K562 (cell line): ENCODE measurements around the gene ALDH1A2. TPM values are rescaled to one million over a fixed set of nuclear protein-coding genes. Genes with fewer than 3 reads are reported as not detected.

Experiments used
- CEBPG ChIP-seq, 3 experiments: fragments of 200-800 bp in 1 of 3; sonication (Bioruptor generic) in 1 of 3; sonication (generic) in 1 of 3; formaldehyde crosslinking in 1 of 3; IDR thresholded peaks in 2 of 3; conservative IDR thresholded peaks in 1 of 3; 2 replicates each; pipeline versions ENCODE4 v1.6.1 to v1.8.0; 2016 to 2022; ENCODE audit warnings: missing compliant biosample characterization in 2 of 3, missing genetic modification characterization in 2 of 3, mild to moderate bottlenecking in 1 of 3, missing genetic modification reagents in 1 of 3
- ZNF717 ChIP-seq: fragments of 250-450 bp; sonication (Bioruptor Pico); IDR thresholded peaks from 2 replicates; pipeline ENCODE4 v1.5.0; 2021
- polyA plus RNA-seq, 8 experiments: library from polyadenylated mRNA; depleted of rRNA in 4 of 8; stranded (reverse) in 5 of 8; unstranded in 3 of 8; fragments of >200 nt; fragmentation: Nextera tagmentation in 2 of 8; fragmentation: Illumina TruSeq in 1 of 8; extraction: Ambion mirVana in 2 of 8; extraction: Trizol in 1 of 8; gene quantifications; 2 replicates each; pipeline versions ENCODE4 v1.2.1 to v1.2.3, GENCODE V29; 2011 to 2014; ENCODE audit warnings: inconsistent platforms in 1 of 8, missing spikeins in 1 of 8
- total RNA-seq, 7 experiments: library from RNA; depleted of rRNA in 6 of 7; stranded (reverse); fragments of >200 nt in 6 of 7; fragmentation: Illumina TruSeq in 2 of 7; extraction: Trizol in 2 of 7; gene quantifications; 2 replicates each; pipeline versions ENCODE4 v1.2.1 to v1.2.3, GENCODE V29; 2011 to 2021; ENCODE audit warnings: low replicate concordance in 1 of 7
- TF ChIP-seq, protein P1 (sequence below): fragments of 450-650 bp; IDR thresholded peaks from 2 replicates; pipeline ENCODE4 v1.6.1; 2016; ENCODE audit warnings: low read depth

Gene ALDH1A2
- total and polyA plus RNA-seq, 9 of the 15 experiments (the other 6 are each of a cell fraction or from before 2014, with no cell fraction given): 115 to 393 (median 333) TPM

DNA sequence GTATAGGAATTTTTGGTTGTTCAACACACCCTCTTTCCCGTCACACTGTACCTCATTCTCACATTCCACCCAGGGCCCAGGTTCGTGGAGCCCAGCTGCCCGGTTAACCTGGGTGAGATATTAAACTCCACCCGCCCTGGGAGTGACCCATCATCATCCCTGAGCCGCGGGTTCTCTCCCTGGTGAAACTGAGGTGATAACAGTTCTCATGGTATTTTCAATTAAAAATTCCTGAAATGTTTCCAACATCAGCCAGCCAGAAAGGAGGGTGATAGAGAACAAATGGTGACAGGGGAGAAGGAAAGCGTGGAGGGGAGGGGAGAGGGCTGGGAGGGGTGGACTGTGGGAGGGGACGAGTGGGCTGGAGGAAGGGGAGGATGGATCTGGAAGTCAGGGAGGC lies 148.8 kb downstream of the ALDH1A2 start (continued):
- TF ChIP-seq, protein P1, sequence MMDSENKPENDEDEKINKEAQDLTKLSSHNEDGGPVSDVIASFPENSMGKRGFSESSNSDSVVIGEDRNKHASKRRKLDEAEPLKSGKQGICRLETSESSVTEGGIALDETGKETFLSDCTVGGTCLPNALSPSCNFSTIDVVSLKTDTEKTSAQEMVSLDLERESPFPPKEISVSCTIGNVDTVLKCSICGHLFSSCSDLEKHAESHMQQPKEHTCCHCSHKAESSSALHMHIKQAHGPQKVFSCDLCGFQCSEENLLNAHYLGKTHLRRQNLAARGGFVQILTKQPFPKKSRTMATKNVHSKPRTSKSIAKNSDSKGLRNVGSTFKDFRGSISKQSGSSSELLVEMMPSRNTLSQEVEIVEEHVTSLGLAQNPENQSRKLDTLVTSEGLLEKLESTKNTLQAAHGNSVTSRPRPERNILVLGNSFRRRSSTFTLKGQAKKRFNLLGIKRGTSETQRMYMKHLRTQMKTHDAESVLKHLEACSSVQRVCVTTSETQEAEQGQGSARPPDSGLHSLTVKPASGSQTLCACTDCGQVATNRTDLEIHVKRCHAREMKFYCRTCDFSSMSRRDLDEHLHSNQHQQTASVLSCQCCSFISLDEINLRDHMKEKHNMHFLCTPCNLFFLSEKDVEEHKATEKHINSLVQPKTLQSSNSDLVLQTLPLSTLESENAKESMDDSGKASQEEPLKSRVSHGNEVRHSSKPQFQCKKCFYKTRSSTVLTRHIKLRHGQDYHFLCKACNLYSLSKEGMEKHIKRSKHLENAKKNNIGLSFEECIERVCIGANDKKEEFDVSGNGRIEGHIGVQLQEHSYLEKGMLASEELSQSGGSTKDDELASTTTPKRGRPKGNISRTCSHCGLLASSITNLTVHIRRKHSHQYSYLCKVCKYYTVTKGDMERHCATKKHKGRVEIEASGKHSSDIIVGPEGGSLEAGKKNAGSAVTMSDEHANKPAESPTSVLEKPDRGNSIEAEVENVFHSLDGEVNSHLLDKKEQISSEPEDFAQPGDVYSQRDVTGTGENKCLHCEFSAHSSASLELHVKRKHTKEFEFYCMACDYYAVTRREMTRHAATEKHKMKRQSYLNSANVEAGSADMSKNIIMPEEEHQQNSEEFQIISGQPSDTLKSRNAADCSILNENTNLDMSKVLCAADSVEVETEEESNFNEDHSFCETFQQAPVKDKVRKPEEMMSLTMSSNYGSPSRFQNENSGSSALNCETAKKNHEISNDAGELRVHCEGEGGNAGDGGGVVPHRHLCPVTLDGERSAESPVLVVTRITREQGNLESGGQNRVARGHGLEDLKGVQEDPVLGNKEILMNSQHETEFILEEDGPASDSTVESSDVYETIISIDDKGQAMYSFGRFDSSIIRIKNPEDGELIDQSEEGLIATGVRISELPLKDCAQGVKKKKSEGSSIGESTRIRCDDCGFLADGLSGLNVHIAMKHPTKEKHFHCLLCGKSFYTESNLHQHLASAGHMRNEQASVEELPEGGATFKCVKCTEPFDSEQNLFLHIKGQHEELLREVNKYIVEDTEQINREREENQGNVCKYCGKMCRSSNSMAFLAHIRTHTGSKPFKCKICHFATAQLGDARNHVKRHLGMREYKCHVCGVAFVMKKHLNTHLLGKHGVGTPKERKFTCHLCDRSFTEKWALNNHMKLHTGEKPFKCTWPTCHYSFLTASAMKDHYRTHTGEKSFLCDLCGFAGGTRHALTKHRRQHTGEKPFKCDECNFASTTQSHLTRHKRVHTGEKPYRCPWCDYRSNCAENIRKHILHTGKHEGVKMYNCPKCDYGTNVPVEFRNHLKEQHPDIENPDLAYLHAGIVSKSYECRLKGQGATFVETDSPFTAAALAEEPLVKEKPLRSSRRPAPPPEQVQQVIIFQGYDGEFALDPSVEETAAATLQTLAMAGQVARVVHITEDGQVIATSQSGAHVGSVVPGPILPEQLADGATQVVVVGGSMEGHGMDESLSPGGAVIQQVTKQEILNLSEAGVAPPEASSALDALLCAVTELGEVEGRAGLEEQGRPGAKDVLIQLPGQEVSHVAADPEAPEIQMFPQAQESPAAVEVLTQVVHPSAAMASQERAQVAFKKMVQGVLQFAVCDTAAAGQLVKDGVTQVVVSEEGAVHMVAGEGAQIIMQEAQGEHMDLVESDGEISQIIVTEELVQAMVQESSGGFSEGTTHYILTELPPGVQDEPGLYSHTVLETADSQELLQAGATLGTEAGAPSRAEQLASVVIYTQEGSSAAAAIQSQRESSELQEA: no peak
- TF ChIP-seq CEBPG (CRISPR knock-in tag; IDR thresholded peaks at IDR 0.05) (no peak), CEBPG (tag; conservative IDR thresholded peaks at IDR 0.05 in 1 of 2, IDR thresholded peaks at IDR 0.05 in 1 of 2) (no peak), ZNF717 (CRISPR knock-in tag) (no peak)
